Measurements from ENCODE around the gene DCAF11.

DCAF11 gene

GRCh38 chr14:24165785-24166184, 51.2 kb downstream of the DCAF11 start:
- DNase-seq = no peak

- no peak for DNase-seq
Observed at GRCh38 chr14:24167469-24168114, 53.0 kb downstream of the DCAF11 start.

- DNase-seq = peak; percentile 85
Observed at GRCh38 chr14:24171422-24172260, 57.1 kb downstream of the DCAF11 start, which contains the start of gene REC8. REC8 (plus strand) TSS chr14:24172080; CDS start chr14:24172553, 473 bp downstream.

GRCh38 chr14:24172261-24172860, 57.8 kb downstream of the DCAF11 start:
- no peak for DNase-seq

- no peak for DNase-seq
Observed at GRCh38 chr14:24172871-24173281, 58.3 kb downstream of the DCAF11 start.
